Lung (tissue), 12 donors: ENCODE results near the gene CRAMP1. TPM values are rescaled to one million over a fixed set of nuclear protein-coding genes. Genes with fewer than 3 reads are reported as not detected.

Experiments
- ATAC-seq: fragments of 200-7000 bp; cut with Tn5 transposase; one replicate; pipeline ENCODE4 v1.9.1; 2020; ENCODE audit warnings: moderate number of reproducible peaks; ENCODE audit not compliant: insufficient read depth, low FRiP score
- DNase-seq, 3 donors: peaks; one replicate each; pipeline ENCODE4 v3.0.0-alpha.2; 2013 to 2017
- H3K27ac ChIP-seq, 2 donors: one replicate each; pipeline ENCODE4 v1.5.1; 2013; ENCODE audit warnings: mild to moderate bottlenecking in 2 of 2, moderate library complexity in 2 of 2, control low read depth in 1 of 2, inconsistent platforms in 1 of 2, low read depth in 1 of 2, low read length in 1 of 2
- H3K27me3 ChIP-seq, 3 donors: one replicate each; pipeline ENCODE4 v1.5.1; 2013; ENCODE audit warnings: low read length in 2 of 3; ENCODE audit not compliant: control insufficient read depth in 3 of 3, insufficient read depth in 3 of 3
- H3K36me3 ChIP-seq, 4 donors: one replicate each; pipeline ENCODE4 v1.5.1; 2013; ENCODE audit warnings: low read length in 4 of 4, mild to moderate bottlenecking in 1 of 4, moderate library complexity in 1 of 4; ENCODE audit not compliant: control insufficient read depth in 4 of 4, insufficient read depth in 4 of 4
- H3K4me1 ChIP-seq, 5 donors: one replicate each; pipeline ENCODE4 v1.5.1; 2013; ENCODE audit warnings: low read length in 5 of 5, mild to moderate bottlenecking in 2 of 5, moderate library complexity in 1 of 5; ENCODE audit not compliant: control insufficient read depth in 5 of 5, insufficient read depth in 5 of 5
- H3K4me3 ChIP-seq: one replicate; pipeline ENCODE4 v1.5.1; 2013; ENCODE audit warnings: mild to moderate bottlenecking, control low read depth, moderate library complexity
- H3K9ac ChIP-seq, 2 donors: one replicate each; pipeline ENCODE4 v1.5.1; 2013; ENCODE audit warnings: low read length in 2 of 2, control low read depth in 1 of 2; ENCODE audit not compliant: insufficient read depth in 1 of 2
- H3K9me3 ChIP-seq, 4 donors: one replicate each; pipeline ENCODE4 v1.5.1; 2013; ENCODE audit warnings: low read length in 3 of 4, mild to moderate bottlenecking in 1 of 4, moderate library complexity in 1 of 4; ENCODE audit not compliant: control insufficient read depth in 4 of 4, insufficient read depth in 3 of 4
- CTCF ChIP-seq: IDR thresholded peaks from 2 replicates; pipeline ENCODE4 v1.5.1; 2012; ENCODE audit warnings: mild to moderate bottlenecking; ENCODE audit errors: control extremely low read depth, extremely low read depth
- WGBS, 2 donors: extraction: QIAGEN DNeasy Blood & Tissue Kit; methylation state at CpG; one replicate each; pipeline ENCODE4 v1.1.7; 2013; 5-methylcytosine and 5-hydroxymethylcytosine counted together
- polyA plus RNA-seq, 2 donors: library from polyadenylated mRNA; stranded (reverse); fragments of 200-250 nt; gene quantifications; one replicate each; pipeline ENCODE4 v1.2.1, GENCODE V29; 2013
- total RNA-seq, 2 donors: library from RNA; depleted of rRNA in 1 of 2; stranded (reverse); fragments of >200 nt in 1 of 2; gene quantifications; one replicate each; pipeline ENCODE4 v1.2.1, GENCODE V29; 2014 to 2021
- donor health status: control.
- donor health status: control.
- donor health status: Bipolar disorder and iron deficiency.
- donor health status: healthy.
- donor health status: DM: yes; HTN: yes; CAD: no.

Gene CRAMP1
- total and polyA plus RNA-seq, 4 donors = 6.6 to 20.4 (median 12.5) TPM

- DNase-seq (no peak), ATAC-seq (no peak)
- Histone ChIP-seq H3K9ac (no peak overlapping the region), H3K36me3 (peaks cover 30 to 74% (median 54%) of the 10 kb centered on the region in 4 donors), H3K27ac (no peak overlapping the region), H3K4me1 (no peaks in the 10 kb centered on the region), H3K9me3 (no peaks in the 10 kb centered on the region), H3K4me3 (no peak overlapping the region), H3K27me3 (no peaks in the 10 kb centered on the region)
- TF ChIP-seq CTCF = no peak
- 93 to 94% methylated on average over 13 of the region's 13 CpGs for WGBS, 2 donors
Observed at GRCh38 chr16:1666316-1666715, 54.2 kb downstream of the CRAMP1 start.

GRCh38 chr16:1667271-1667670 lies 55.1 kb downstream of the CRAMP1 start:
- Histone ChIP-seq H3K9ac (no peak overlapping the region), H3K4me1 (no peaks in the 10 kb centered on the region), H3K27ac (no peak overlapping the region), H3K27me3 (no peaks in the 10 kb centered on the region), H3K36me3 (peaks cover 30 to 78% (median 59%) of the 10 kb centered on the region in 4 donors), H3K9me3 (no peaks in the 10 kb centered on the region), H3K4me3 (no peak overlapping the region)
- WGBS, 2 donors = 92 to 96% methylated on average over 8 of the region's 8 CpGs
- DNase-seq (no peak), ATAC-seq (no peak)
- no peak for TF ChIP-seq CTCF

- WGBS, 2 donors = 94 to 98% methylated on average over 14 of the region's 14 CpGs
- H3K36me3 ChIP-seq = peaks cover 26 to 78% (median 64%) of the 10 kb centered on the region in 4 donors
- H3K9ac ChIP-seq = no peak overlapping the region
- H3K4me1 ChIP-seq = no peaks in the 10 kb centered on the region
- no peak for DNase-seq
- H3K4me3 ChIP-seq = no peak overlapping the region
- ATAC-seq = no peak
- H3K9me3 ChIP-seq = no peaks in the 10 kb centered on the region
- TF ChIP-seq CTCF = no peak
- H3K27me3 ChIP-seq = no peaks in the 10 kb centered on the region
- H3K27ac ChIP-seq = no peak overlapping the region
Observed at GRCh38 chr16:1667916-1668315, 55.8 kb downstream of the CRAMP1 start.
